A549 (cell line): ENCODE results near the gene LIMCH1.

Experiments
- BCL3 ChIP-seq: fragments of >200 bp; sonication (Bioruptor Twin); formaldehyde crosslinking; IDR thresholded peaks from 3 replicates; pipeline ENCODE4 v1.6.1; 2016
- CBX2 ChIP-seq: fragments of 200-600 bp; sonication (generic); IDR thresholded peaks from 2 replicates; pipeline ENCODE4 v1.6.1; 2016; ENCODE audit warnings: low read depth, mild to moderate bottlenecking, borderline replicate concordance
- CEBPB ChIP-seq, 2 experiments: fragments of >200 bp in 1 of 2; sonication (Bioruptor Twin) in 1 of 2; formaldehyde crosslinking in 1 of 2; IDR thresholded peaks; 2 replicates each; pipeline ENCODE4 v1.6.1; 2012 to 2016
- CTCF ChIP-seq: fragments of >200 bp; sonication (Bioruptor Twin); formaldehyde crosslinking; IDR thresholded peaks from 3 replicates; pipeline ENCODE4 v1.5.1; 2016
- EHMT2 ChIP-seq: fragments of 200-600 bp; sonication (generic); IDR thresholded peaks from 2 replicates; pipeline ENCODE4 v1.6.1; 2016; ENCODE audit warnings: antibody characterized with exemption, low read depth, mild to moderate bottlenecking, moderate library complexity
- ELK1 ChIP-seq: fragments of 150-350 bp; IDR thresholded peaks from 2 replicates; pipeline ENCODE4 v1.6.1; 2014; ENCODE audit warnings: low read depth, mild to moderate bottlenecking, low read length
- EP300 ChIP-seq, 2 experiments: fragments of >200 bp; sonication (Bioruptor Twin); formaldehyde crosslinking; IDR thresholded peaks; 2 replicates in 1 of 2; 3 replicates in 1 of 2; pipeline ENCODE4 v1.6.1; 2016 to 2017
- HOXA7 ChIP-seq: fragments of 250-450 bp; sonication (Bioruptor Pico); IDR thresholded peaks from 2 replicates; pipeline ENCODE4 v1.5.0; 2020; ENCODE audit warnings: mild to moderate bottlenecking, moderate library complexity
- POLR2A ChIP-seq: IDR thresholded peaks from 2 replicates; pipeline ENCODE4 v1.6.1; 2012; ENCODE audit warnings: mild to moderate bottlenecking, low read length
- SREBF2 ChIP-seq: fragments of 450-650 bp; IDR thresholded peaks from 2 replicates; pipeline ENCODE4 v1.6.1; 2014; ENCODE audit warnings: mild to moderate bottlenecking, moderate library complexity
- USF2 ChIP-seq: fragments of 450-650 bp; IDR thresholded peaks from 2 replicates; pipeline ENCODE4 v1.6.1; 2014; ENCODE audit warnings: antibody characterized with exemption

- TF ChIP-seq EHMT2 = no peak
- TF ChIP-seq EP300 (IDR thresholded peaks at IDR 0.05) = peak in 1 of 2 experiments; percentile 51; a peak in 2 of 5 replicates
- TF ChIP-seq CTCF = no peak
- TF ChIP-seq POLR2A = no peak
- no peak for TF ChIP-seq CEBPB (IDR thresholded peaks at IDR 0.05)
- TF ChIP-seq HOXA7 (CRISPR knock-in tag) = no peak
- no peak for TF ChIP-seq CBX2
- no peak for TF ChIP-seq USF2
- TF ChIP-seq BCL3 = no peak
- no peak for TF ChIP-seq SREBF2
- TF ChIP-seq ELK1 = no peak
These were observed 33.7 kb upstream of the LIMCH1 start for GRCh38 chr4:41504167-41504818.
